ENCODE data around the gene DTWD2.

DNA sequence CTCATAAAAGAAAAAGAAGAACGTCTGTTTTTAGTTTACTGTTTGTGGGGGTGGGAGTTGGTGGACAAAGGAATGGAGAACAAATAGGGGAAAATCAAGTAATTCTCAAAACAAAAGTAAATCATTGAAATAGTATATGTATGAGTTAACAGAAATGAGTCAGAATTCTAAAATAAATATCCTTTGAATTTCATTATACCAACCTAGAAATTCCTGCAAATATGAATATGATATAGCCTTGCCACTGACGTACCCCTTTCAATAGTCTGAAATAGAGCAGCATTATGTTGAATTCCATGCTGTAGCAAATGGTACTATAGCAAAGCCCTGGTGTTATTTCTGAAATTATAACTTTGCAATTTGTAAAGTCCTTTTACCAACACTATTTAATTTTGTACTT, 29.6 kb upstream of the DTWD2 start:
- TF ChIP-seq ELF4 (IDR thresholded peaks at IDR 0.05) (no peak), LEF1 (IDR thresholded peaks at IDR 0.05; ENCODE audit: borderline replicate concordance) (no peak), HDGF (IDR thresholded peaks at IDR 0.05; ENCODE audit: borderline replicate concordance) (no peak), FOXM1 (IDR thresholded peaks at IDR 0.05; ENCODE audit: borderline replicate concordance) (no peak), SP1 (IDR thresholded peaks at IDR 0.05) (no peak), CTBP1 (IDR thresholded peaks at IDR 0.05; ENCODE audit: borderline replicate concordance) (no peak), BHLHE40 (IDR thresholded peaks at IDR 0.05; ENCODE audit: borderline replicate concordance) (no peak), FOXK2 (IDR thresholded peaks at IDR 0.05) (no peak), SUZ12 (IDR thresholded peaks at IDR 0.05) (no peak), L3MBTL2 (conservative IDR thresholded peaks at IDR 0.05) (no peak), TARDBP (IDR thresholded peaks at IDR 0.05) (no peak), ZNF384 (IDR thresholded peaks at IDR 0.05) (no peak), NFRKB (IDR thresholded peaks at IDR 0.05) (no peak)
- TF ChIP-seq, protein P1, sequence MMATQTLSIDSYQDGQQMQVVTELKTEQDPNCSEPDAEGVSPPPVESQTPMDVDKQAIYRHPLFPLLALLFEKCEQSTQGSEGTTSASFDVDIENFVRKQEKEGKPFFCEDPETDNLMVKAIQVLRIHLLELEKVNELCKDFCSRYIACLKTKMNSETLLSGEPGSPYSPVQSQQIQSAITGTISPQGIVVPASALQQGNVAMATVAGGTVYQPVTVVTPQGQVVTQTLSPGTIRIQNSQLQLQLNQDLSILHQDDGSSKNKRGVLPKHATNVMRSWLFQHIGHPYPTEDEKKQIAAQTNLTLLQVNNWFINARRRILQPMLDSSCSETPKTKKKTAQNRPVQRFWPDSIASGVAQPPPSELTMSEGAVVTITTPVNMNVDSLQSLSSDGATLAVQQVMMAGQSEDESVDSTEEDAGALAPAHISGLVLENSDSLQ (IDR thresholded peaks at IDR 0.05): no peak

All from HEK293T (cell line).